HepG2 (cell line): ENCODE data around the gene ARHGEF12. TPM values are rescaled to one million over a fixed set of nuclear protein-coding genes. Genes with fewer than 3 reads are reported as not detected.

ENCODE experiments used
- ATAC-seq: fragments of 200-7000 bp; cut with Tn5 transposase; 3 replicates; pipeline ENCODE4 v1.9.1; 2020; ENCODE audit warnings: mild to moderate bottlenecking, moderate library complexity
- BruUV-seq: library from RNA; stranded (reverse); fragments of 400-500 nt; replicated peaks from 2 replicates; lab custom pipeline; 2021; lab: Mats Ljungman, UMichigan
- CTCF ChIA-PET: fragments of 300-600 bp; formaldehyde crosslinking; extraction: SDS; loops from one replicate; lab custom pipeline; 2021; ENCODE audit warnings: low total read pairs, inconsistent platforms, low intra/inter-chr PET ratio; lab: Yijun Ruan, JAX
- POLR2A ChIA-PET: fragments of 350-600 bp; sonication (Branson Sonifier 250); formaldehyde crosslinking; loops from one replicate; lab custom pipeline; 2020; ENCODE audit warnings: antibody characterized with exemption, inconsistent platforms; lab: Yijun Ruan, JAX
- DNase-seq: peaks from one replicate; pipeline ENCODE4 v3.0.0-alpha.2; 2015; ENCODE audit warnings: low spot score
- FAIRE-seq: peaks from 3 replicates; lab custom pipeline; 2011; peaks lifted over from hg19 to GRCh38; lab: Jason Lieb, UNC
- H2AFZ ChIP-seq: one replicate; pipeline ENCODE4 v1.6.1; 2011; ENCODE audit warnings: low read length, inconsistent platforms
- H3K27ac ChIP-seq: fragments of 300-600 bp; 3 replicates; pipeline ENCODE4 v1.8.0; 2011; ENCODE audit warnings: mixed run types, mild to moderate bottlenecking, mixed read lengths, low read length, inconsistent platforms; ENCODE audit not compliant: insufficient read depth; ENCODE audit errors: extremely low read length
- H3K27me3 ChIP-seq, 2 experiments: fragments of 200-600 bp in 1 of 2; 2 replicates in 1 of 2; 3 replicates in 1 of 2; pipeline versions ENCODE4 v1.6.0 to v1.8.0; 2011; ENCODE audit warnings: low read length in 2 of 2, mild to moderate bottlenecking in 2 of 2, moderate library complexity in 2 of 2, inconsistent platforms in 1 of 2; ENCODE audit not compliant: insufficient read depth in 2 of 2, control insufficient read depth in 1 of 2
- H3K36me3 ChIP-seq, 2 experiments: fragments of 200-600 bp in 1 of 2; replicated peaks in 1 of 2; 2 replicates in 1 of 2; 3 replicates in 1 of 2; pipeline versions ENCODE4 v1.5.1 to v1.8.0; 2011; ENCODE audit warnings: low read length in 2 of 2, inconsistent platforms in 1 of 2; ENCODE audit not compliant: insufficient read depth in 2 of 2, control insufficient read depth in 1 of 2
- H3K4me1 ChIP-seq: 2 replicates; pipeline ENCODE4 v1.5.1; 2012; ENCODE audit warnings: low read length, inconsistent platforms; ENCODE audit not compliant: insufficient read depth
- H3K4me2 ChIP-seq: 2 replicates; pipeline ENCODE4 v1.6.0; 2011; ENCODE audit warnings: low read depth, low read length, inconsistent platforms
- H3K4me3 ChIP-seq, 3 experiments: fragments of 200-600 bp in 1 of 3; sonication (generic), shearing (Covaris generic) in 1 of 3; replicated peaks in 1 of 3; 2 replicates each; pipeline ENCODE4 v1.5.1; 2011 to 2016; ENCODE audit warnings: low read length in 3 of 3, inconsistent platforms in 2 of 3, low read depth in 2 of 3, mild to moderate bottlenecking in 2 of 3, control low read depth in 1 of 3, mixed read lengths in 1 of 3; ENCODE audit not compliant: insufficient read depth in 1 of 3
- H3K79me2 ChIP-seq: one replicate; pipeline ENCODE4 v1.6.1; 2011; ENCODE audit warnings: low read length, inconsistent platforms; ENCODE audit not compliant: insufficient read depth
- H3K9ac ChIP-seq: 2 replicates; pipeline ENCODE4 v1.6.0; 2011; ENCODE audit warnings: mild to moderate bottlenecking, low read depth, low read length, inconsistent platforms; ENCODE audit not compliant: insufficient read depth
- H3K9me3 ChIP-seq: 2 replicates; pipeline ENCODE4 v1.5.1; 2012; ENCODE audit warnings: mild to moderate bottlenecking, low read length
- H4K20me1 ChIP-seq: 2 replicates; pipeline ENCODE4 v1.6.0; 2011; ENCODE audit warnings: inconsistent platforms, mild to moderate bottlenecking, low read length, moderate library complexity; ENCODE audit not compliant: insufficient read depth
- CEBPG ChIP-seq: IDR thresholded peaks from 2 replicates; pipeline ENCODE4 v1.6.1; 2016
- EP300 ChIP-seq, 3 experiments: sonication (generic) in 1 of 3; formaldehyde crosslinking in 1 of 3; IDR thresholded peaks; 2 replicates each; pipeline versions ENCODE4 v1.5.1 to v1.6.1; 2011 to 2020; ENCODE audit warnings: low read depth in 2 of 3, low read length in 2 of 3, borderline replicate concordance in 1 of 3, improper control_type of control experiment in 1 of 3, mild to moderate bottlenecking in 1 of 3, missing genetic modification reagents in 1 of 3, moderate library complexity in 1 of 3
- GABPA ChIP-seq, 2 experiments: IDR thresholded peaks; 2 replicates each; pipeline ENCODE4 v1.6.1; 2011 to 2016; ENCODE audit warnings: low read depth in 2 of 2, low read length in 1 of 2, missing biosample characterization in 1 of 2, missing genetic modification characterization in 1 of 2
- HHEX ChIP-seq: IDR thresholded peaks from 2 replicates; pipeline ENCODE4 v1.6.1; 2016; ENCODE audit warnings: control low read depth
- HNF4G ChIP-seq, 2 experiments: sonication (generic) in 1 of 2; formaldehyde crosslinking in 1 of 2; IDR thresholded peaks; 2 replicates each; pipeline versions ENCODE4 v1.4.0 to v1.6.1; 2011 to 2020; ENCODE audit warnings: borderline replicate concordance in 2 of 2, low read depth in 2 of 2, mild to moderate bottlenecking in 2 of 2, low read length in 1 of 2, missing genetic modification reagents in 1 of 2, moderate library complexity in 1 of 2
- NCOA2 ChIP-seq: sonication (generic); formaldehyde crosslinking; IDR thresholded peaks from 2 replicates; pipeline ENCODE4 v1.8.0; 2022; ENCODE audit warnings: inconsistent platforms
- PHF5A ChIP-seq: IDR thresholded peaks from one replicate; pipeline ENCODE4 v1.6.1; 2018; ENCODE audit warnings: low read depth, missing genetic modification reagents; ENCODE audit not compliant: unreplicated experiment
- ZFP36L2 ChIP-seq: sonication (generic); formaldehyde crosslinking; IDR thresholded peaks from 2 replicates; pipeline ENCODE4 v1.4.0; 2020; ENCODE audit warnings: missing genetic modification reagents
- ZFP90 ChIP-seq: sonication (generic); formaldehyde crosslinking; IDR thresholded peaks from 2 replicates; pipeline ENCODE4 v1.8.0; 2022; ENCODE audit warnings: missing genetic modification reagents, mild to moderate bottlenecking, inconsistent platforms, borderline replicate concordance
- ZNF234 ChIP-seq: sonication (generic); formaldehyde crosslinking; conservative IDR thresholded peaks from 2 replicates; pipeline ENCODE4 v1.5.1; 2020; ENCODE audit warnings: mild to moderate bottlenecking, missing genetic modification reagents
- ZNF34 ChIP-seq: sonication (generic); formaldehyde crosslinking; IDR thresholded peaks from 2 replicates; pipeline ENCODE4 v1.4.0; 2020; ENCODE audit warnings: mild to moderate bottlenecking, missing genetic modification reagents, borderline replicate concordance
- ZNF44 ChIP-seq: sonication (generic); formaldehyde crosslinking; IDR thresholded peaks from 2 replicates; pipeline ENCODE4 v1.5.1; 2020; ENCODE audit warnings: mild to moderate bottlenecking, missing genetic modification reagents
- ZNF644 ChIP-seq: IDR thresholded peaks from 2 replicates; pipeline ENCODE4 v1.6.1; 2016; ENCODE audit warnings: low read depth
- ZNF652 ChIP-seq: IDR thresholded peaks from 2 replicates; pipeline ENCODE4 v1.6.1; 2016; ENCODE audit warnings: low read depth, borderline replicate concordance
- ZNF772 ChIP-seq: sonication (generic); formaldehyde crosslinking; IDR thresholded peaks from 2 replicates; pipeline ENCODE4 v1.5.0; 2020; ENCODE audit warnings: mild to moderate bottlenecking, missing genetic modification reagents
- ZNF773 ChIP-seq: sonication (generic); formaldehyde crosslinking; IDR thresholded peaks from 2 replicates; pipeline ENCODE4 v1.4.0; 2020; ENCODE audit warnings: missing genetic modification reagents, borderline replicate concordance
- WGBS: methylation state at CpG from one replicate; pipeline ENCODE4 v1.1.6; 2017; ENCODE audit warnings: low lambda C conversion rate; 5-methylcytosine and 5-hydroxymethylcytosine counted together
- in situ Hi-C: cut with HindIII; loops from 2 replicates; pipeline ENCODE4 v1.10.0; 2017; ENCODE audit warnings: low pct_unique_long_range_greater_than_20kb; ENCODE audit not compliant: extremely low pct_ligation_motif_present
- intact Hi-C: fragments of 100-400 bp; cut with micrococcal nuclease; formaldehyde crosslinking; loops from one replicate; pipeline ENCODE4 v1.10.0; 2022; ENCODE audit not compliant: unreplicated experiment
- polyA plus RNA-seq, 8 experiments: library from polyadenylated mRNA; depleted of rRNA in 3 of 8; stranded (reverse) in 7 of 8; unstranded in 1 of 8; fragments of >200 nt; fragmentation: Illumina TruSeq in 4 of 8; extraction: Trizol in 4 of 8; gene quantifications; 2 replicates each; pipeline versions ENCODE4 v1.2.1 to v1.2.3, GENCODE V29; 2011 to 2016; ENCODE audit warnings: low read depth in 4 of 8, missing spikeins in 1 of 8, mixed read lengths in 1 of 8; ENCODE audit not compliant: insufficient read depth in 1 of 8
- total RNA-seq, 5 experiments: library from RNA; depleted of rRNA; stranded (reverse); fragments of >200 nt; fragmentation: Illumina TruSeq; extraction: Trizol; gene quantifications; 2 replicates each; pipeline ENCODE4 v1.2.3, GENCODE V29; 2016; ENCODE audit warnings: low read depth in 1 of 5
- TF ChIP-seq, protein P1 (sequence below): sonication (generic); formaldehyde crosslinking; IDR thresholded peaks from 2 replicates; pipeline ENCODE4 v1.8.0; 2022; ENCODE audit warnings: mild to moderate bottlenecking, missing genetic modification reagents, moderate library complexity
- TF ChIP-seq, protein P2 (sequence below): sonication (generic); formaldehyde crosslinking; IDR thresholded peaks from 2 replicates; pipeline ENCODE4 v1.5.1; 2020; ENCODE audit warnings: mild to moderate bottlenecking, missing genetic modification reagents, moderate library complexity

Gene ARHGEF12
- total and polyA plus RNA-seq, 2 of the 13 experiments (the other 11 are each of a cell fraction or from before 2014, with no cell fraction given) = 17.9 to 54.4 TPM

DNA sequence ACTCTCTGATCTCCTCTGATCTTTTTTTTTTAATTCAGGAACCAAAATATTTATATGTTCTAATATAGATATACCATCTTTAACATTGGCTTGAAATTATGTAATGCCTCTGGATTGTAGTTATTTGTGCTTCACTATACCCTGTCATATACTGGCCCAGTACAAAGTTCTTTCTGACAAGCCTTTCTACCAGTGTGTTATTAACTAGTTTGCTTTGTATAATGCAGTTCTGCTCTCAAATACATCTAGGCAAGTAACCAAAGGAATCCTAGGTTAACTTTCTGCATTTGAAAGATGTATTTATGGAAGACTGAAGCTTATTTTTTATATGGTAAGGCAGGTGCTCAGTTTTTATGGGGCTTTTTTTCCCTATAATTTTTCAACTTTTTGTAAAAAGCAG, 36.1 kb downstream of the ARHGEF12 start (continued):
- TF ChIP-seq ZNF652 (CRISPR knock-in tag) (0 out of 2 replicates have a peak, but pooled peaks have one; percentile 14), PHF5A (CRISPR knock-in tag) (peak; percentile 32), HNF4G (IDR thresholded peaks at IDR 0.05; ENCODE audit: borderline replicate concordance, low read depth, low read length) (peak; percentile 57), HNF4G (CRISPR knock-in tag; IDR thresholded peaks at IDR 0.05; ENCODE audit: borderline replicate concordance, low read depth) (no peak), GABPA (IDR thresholded peaks at IDR 0.05; ENCODE audit: low read depth, low read length) (no peak), GABPA (CRISPR knock-in tag; IDR thresholded peaks at IDR 0.05; ENCODE audit: low read depth) (no peak), CEBPG (CRISPR knock-in tag) (no peak)
- TF ChIP-seq, protein P1, sequence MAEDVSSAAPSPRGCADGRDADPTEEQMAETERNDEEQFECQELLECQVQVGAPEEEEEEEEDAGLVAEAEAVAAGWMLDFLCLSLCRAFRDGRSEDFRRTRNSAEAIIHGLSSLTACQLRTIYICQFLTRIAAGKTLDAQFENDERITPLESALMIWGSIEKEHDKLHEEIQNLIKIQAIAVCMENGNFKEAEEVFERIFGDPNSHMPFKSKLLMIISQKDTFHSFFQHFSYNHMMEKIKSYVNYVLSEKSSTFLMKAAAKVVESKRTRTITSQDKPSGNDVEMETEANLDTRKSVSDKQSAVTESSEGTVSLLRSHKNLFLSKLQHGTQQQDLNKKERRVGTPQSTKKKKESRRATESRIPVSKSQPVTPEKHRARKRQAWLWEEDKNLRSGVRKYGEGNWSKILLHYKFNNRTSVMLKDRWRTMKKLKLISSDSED (CRISPR knock-in tag) = no peak

DNA sequence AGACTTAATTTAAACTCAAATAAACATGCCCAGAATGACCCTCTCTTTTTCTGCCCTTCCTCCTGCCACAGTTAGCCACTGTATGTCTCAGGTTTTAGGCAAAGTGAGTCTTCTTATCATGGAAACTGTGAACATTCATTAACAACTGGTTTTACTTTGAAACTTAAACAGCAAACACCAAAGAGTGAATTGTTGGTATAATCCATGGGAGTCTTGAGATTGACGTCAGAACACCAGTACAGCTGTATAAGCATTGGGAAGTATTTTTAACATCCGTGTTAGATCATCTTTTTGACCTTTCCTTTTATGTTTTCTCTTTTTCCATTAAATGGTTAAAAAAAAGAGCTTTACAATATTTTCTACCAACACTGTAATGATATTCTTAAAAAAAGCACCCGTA, 38.9 kb downstream of the ARHGEF12 start:
- no peak for ATAC-seq
- DNase-seq = no peak
- BruUV-seq = no TSS peak
- Histone ChIP-seq H3K4me3 (no peak overlapping the region), H3K4me1 (peaks cover 55% of the 10 kb centered on the region), H3K9ac (no peak overlapping the region), H4K20me1 (peaks cover 9% of the 10 kb centered on the region), H3K4me2 (no peak overlapping the region), H3K27ac (no peak overlapping the region), H3K79me2 (peaks cover 97% of the 10 kb centered on the region), H2AFZ (no peak overlapping the region), H3K27me3 (no peaks in the 10 kb centered on the region), H3K36me3 (no peaks in the 10 kb centered on the region), H3K9me3 (peaks cover 4% of the 10 kb centered on the region; the same call in 1 of the 2 replicates)
- intact Hi-C loops (no loop called here), in situ Hi-C loops (no loop called here)
- no peak for FAIRE-seq
- POLR2A ChIA-PET = no interaction called here
- CTCF ChIA-PET = no interaction called here
- WGBS = 92% methylated on average over 3 of the region's 3 CpGs
- TF ChIP-seq EP300 (IDR thresholded peaks at IDR 0.05; ENCODE audit: low read depth in 2 of 2, low read length in 2 of 2) = no peak
- no peak for TF ChIP-seq EP300 (CRISPR knock-in tag; IDR thresholded peaks at IDR 0.05; ENCODE audit: borderline replicate concordance)
- TF ChIP-seq, protein P2, sequence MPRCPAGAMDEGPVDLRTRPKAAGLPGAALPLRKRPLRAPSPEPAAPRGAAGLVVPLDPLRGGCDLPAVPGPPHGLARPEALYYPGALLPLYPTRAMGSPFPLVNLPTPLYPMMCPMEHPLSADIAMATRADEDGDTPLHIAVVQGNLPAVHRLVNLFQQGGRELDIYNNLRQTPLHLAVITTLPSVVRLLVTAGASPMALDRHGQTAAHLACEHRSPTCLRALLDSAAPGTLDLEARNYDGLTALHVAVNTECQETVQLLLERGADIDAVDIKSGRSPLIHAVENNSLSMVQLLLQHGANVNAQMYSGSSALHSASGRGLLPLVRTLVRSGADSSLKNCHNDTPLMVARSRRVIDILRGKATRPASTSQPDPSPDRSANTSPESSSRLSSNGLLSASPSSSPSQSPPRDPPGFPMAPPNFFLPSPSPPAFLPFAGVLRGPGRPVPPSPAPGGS (CRISPR knock-in tag) = no peak
- no peak for TF ChIP-seq ZNF44 (CRISPR knock-in tag)
- no peak for TF ChIP-seq ZNF34 (CRISPR knock-in tag)
- no peak for TF ChIP-seq ZFP90
- no peak for TF ChIP-seq HHEX (CRISPR knock-in tag)
- no peak for TF ChIP-seq ZNF234 (CRISPR knock-in tag)
- TF ChIP-seq ZNF773 (CRISPR knock-in tag) = no peak
- no peak for TF ChIP-seq ZFP36L2 (CRISPR knock-in tag)
- no peak for TF ChIP-seq ZNF772 (CRISPR knock-in tag)
- no peak for TF ChIP-seq ZNF644 (CRISPR knock-in tag)
- no peak for TF ChIP-seq NCOA2
